SK-N-SH (cell line): ENCODE measurements around the gene MYL1. TPM values are rescaled to one million over a fixed set of nuclear protein-coding genes. Genes with fewer than 3 reads are reported as not detected.

Source experiments
- CTCF ChIA-PET: fragments of 300-600, 350-600 bp; formaldehyde crosslinking; extraction: SDS; loops from one replicate; lab custom pipeline; 2021; lab: Yijun Ruan, JAX
- POLR2A ChIA-PET: fragments of 350-600 bp; sonication (Branson Sonifier 250); formaldehyde crosslinking; extraction: SDS; loops from one replicate; lab custom pipeline; 2020; ENCODE audit warnings: antibody characterized with exemption, inconsistent platforms; lab: Yijun Ruan, JAX
- DNase-seq: peaks from one replicate; pipeline ENCODE4 v3.0.0; 2012
- H2AFZ ChIP-seq: fragments of 200-600 bp; sonication (generic); 2 replicates; pipeline ENCODE4 v1.8.1; 2016; ENCODE audit warnings: antibody characterized with exemption, mild to moderate bottlenecking, low read depth
- H3F3A ChIP-seq: fragments of 200-600 bp; sonication (generic); replicated peaks from 2 replicates; pipeline ENCODE3; 2016; ENCODE audit warnings: antibody characterized with exemption, mild to moderate bottlenecking; ENCODE audit not compliant: insufficient read depth
- H3K27ac ChIP-seq, 2 experiments: fragments of 200-500 bp in 1 of 2; fragments of 200-600 bp in 1 of 2; sonication (Bioruptor generic) in 1 of 2; sonication (generic), shearing (Covaris generic) in 1 of 2; 2 replicates each; pipeline versions ENCODE4 v1.5.1 to v1.6.1; 2014 to 2016; ENCODE audit warnings: low read depth in 2 of 2, inconsistent platforms in 1 of 2, low read length in 1 of 2, mild to moderate bottlenecking in 1 of 2, mixed read lengths in 1 of 2
- H3K27me3 ChIP-seq: fragments of 200-600 bp; sonication (generic), shearing (Covaris generic); 2 replicates; pipeline ENCODE4 v1.6.1; 2016; ENCODE audit warnings: mixed run types; ENCODE audit not compliant: insufficient read depth
- H3K36me3 ChIP-seq, 2 experiments: fragments of 200-500 bp in 1 of 2; fragments of 200-600 bp in 1 of 2; sonication (Bioruptor generic) in 1 of 2; sonication (generic) in 1 of 2; replicated peaks in 1 of 2; 2 replicates each; pipeline versions ENCODE3 to v1.5.1; 2014 to 2016; ENCODE audit warnings: low read length in 1 of 2, mild to moderate bottlenecking in 1 of 2; ENCODE audit not compliant: insufficient read depth in 2 of 2, control insufficient read depth in 1 of 2
- H3K4me1 ChIP-seq, 2 experiments: fragments of 200-500 bp in 1 of 2; fragments of 200-600 bp in 1 of 2; sonication (Bioruptor generic) in 1 of 2; sonication (generic), shearing (Covaris generic) in 1 of 2; 2 replicates each; pipeline versions ENCODE4 v1.5.1 to v1.6.1; 2014 to 2016; ENCODE audit warnings: low read depth in 1 of 2, low read length in 1 of 2, mixed run types in 1 of 2; ENCODE audit not compliant: insufficient read depth in 2 of 2, control insufficient read depth in 1 of 2
- H3K4me2 ChIP-seq: fragments of 200-600 bp; sonication (generic), shearing (Covaris generic); 2 replicates; pipeline ENCODE4 v1.6.1; 2017; ENCODE audit warnings: mixed run types
- H3K4me3 ChIP-seq, 2 experiments: fragments of 200-500 bp in 1 of 2; fragments of 200-600 bp in 1 of 2; sonication (Bioruptor generic) in 1 of 2; sonication (generic), shearing (Covaris generic) in 1 of 2; 2 replicates each; pipeline versions ENCODE4 v1.5.1 to v1.8.1; 2014 to 2016; ENCODE audit warnings: low read depth in 2 of 2, inconsistent platforms in 1 of 2, low read length in 1 of 2, mild to moderate bottlenecking in 1 of 2, mixed read lengths in 1 of 2, moderate library complexity in 1 of 2
- H3K79me2 ChIP-seq: fragments of 200-600 bp; sonication (generic); 2 replicates; pipeline ENCODE4 v1.8.1; 2017; ENCODE audit warnings: mild to moderate bottlenecking; ENCODE audit not compliant: insufficient read depth
- H3K9ac ChIP-seq: fragments of 200-600 bp; sonication (generic); 2 replicates; pipeline ENCODE4 v1.6.1; 2017; ENCODE audit warnings: mixed run types
- H3K9me2 ChIP-seq: fragments of 200-600 bp; sonication (generic); 2 replicates; pipeline ENCODE4 v1.6.1; 2017; ENCODE audit warnings: mixed run types
- H3K9me3 ChIP-seq: fragments of 200-600 bp; sonication (generic); 2 replicates; pipeline ENCODE4 v1.6.1; 2017; ENCODE audit warnings: mixed run types, mild to moderate bottlenecking, moderate library complexity
- H4K20me1 ChIP-seq: fragments of 200-600 bp; sonication (generic); 2 replicates; pipeline ENCODE4 v1.6.1; 2017; ENCODE audit warnings: mild to moderate bottlenecking, mixed run types; ENCODE audit not compliant: insufficient read depth
- EZH2phosphoT487 ChIP-seq: fragments of 200-600 bp; sonication (generic); IDR thresholded peaks from 2 replicates; pipeline ENCODE4 v1.6.1; 2017; ENCODE audit warnings: low read depth, mixed run types, mild to moderate bottlenecking, antibody characterized with exemption, moderate library complexity, borderline replicate concordance
- FOSL2 ChIP-seq: IDR thresholded peaks from 2 replicates; pipeline ENCODE4 v1.4.0; 2012; ENCODE audit warnings: low read depth, mild to moderate bottlenecking, moderate library complexity, borderline replicate concordance
- FOXJ3 ChIP-seq: sonication (generic); formaldehyde crosslinking; IDR thresholded peaks from 2 replicates; pipeline ENCODE4 v1.5.1; 2020; ENCODE audit warnings: mild to moderate bottlenecking, missing genetic modification reagents
- MEF2A ChIP-seq: IDR thresholded peaks from 2 replicates; pipeline ENCODE4 v1.4.0; 2012; ENCODE audit warnings: low read depth, borderline replicate concordance
- NFIC ChIP-seq: IDR thresholded peaks from 2 replicates; pipeline ENCODE4 v1.4.0; 2012; ENCODE audit warnings: borderline replicate concordance
- RCOR1 ChIP-seq: fragments of 150-350 bp; IDR thresholded peaks from 2 replicates; pipeline ENCODE4 v1.6.1; 2017; ENCODE audit warnings: antibody characterized with exemption, low read length
- RFX5 ChIP-seq: IDR thresholded peaks from 2 replicates; pipeline ENCODE4 v1.6.1; 2012; ENCODE audit warnings: mild to moderate bottlenecking, improper control_type of control experiment, low read length
- SMC3 ChIP-seq: IDR thresholded peaks from 2 replicates; pipeline ENCODE4 v1.6.1; 2012; ENCODE audit warnings: low read depth, low read length, improper control_type of control experiment
- TCF12 ChIP-seq: IDR thresholded peaks from 2 replicates; pipeline ENCODE4 v1.4.0; 2012
- USF2 ChIP-seq: fragments of 150-350 bp; IDR thresholded peaks from 2 replicates; pipeline ENCODE4 v1.6.1; 2017; ENCODE audit warnings: antibody characterized with exemption, low read length, low read depth, borderline replicate concordance
- ZBTB33 ChIP-seq: IDR thresholded peaks from 2 replicates; pipeline ENCODE4 v1.4.0; 2012; ENCODE audit warnings: low read depth, borderline replicate concordance
- WGBS: methylation state at CpG from one replicate; pipeline ENCODE4 v1.1.6; 2017; ENCODE audit warnings: low lambda C conversion rate; 5-methylcytosine and 5-hydroxymethylcytosine counted together
- polyA plus RNA-seq, 3 experiments: library from polyadenylated mRNA; depleted of rRNA; stranded (reverse); fragments of >200 nt; gene quantifications; 2 replicates each; pipeline ENCODE4 v1.2.3, GENCODE V29; 2012
- TF ChIP-seq, protein P1 (sequence below): fragments of 200-600 bp; sonication (generic); IDR thresholded peaks from 2 replicates; pipeline ENCODE4 v1.6.1; 2017; ENCODE audit warnings: antibody characterized with exemption, mild to moderate bottlenecking, moderate library complexity
- TF ChIP-seq, protein P2 (sequence below): IDR thresholded peaks from 2 replicates; pipeline ENCODE4 v1.6.1; 2012; ENCODE audit warnings: mild to moderate bottlenecking, low read depth, low read length, moderate library complexity
- TF ChIP-seq, protein P3 (sequence below): fragments of 150-350 bp; IDR thresholded peaks from 2 replicates; pipeline ENCODE4 v1.6.1; 2016; ENCODE audit warnings: mild to moderate bottlenecking, low read depth, low read length

MYL1 gene
- polyA plus RNA-seq, 1 of the 3 experiments (the other 2 are of a cell fraction) = not detected

GRCh38 chr2:210277133-210277532 lies 37.8 kb downstream of the MYL1 start:
- H3K27me3 ChIP-seq = no peaks in the 10 kb centered on the region
- H3K79me2 ChIP-seq = no peaks in the 10 kb centered on the region
- CTCF ChIA-PET = no interaction called here
- H3K4me2 ChIP-seq = no peak overlapping the region
- no peak overlapping the region for H3K27ac ChIP-seq
- POLR2A ChIA-PET = no interaction called here
- H3K4me1 ChIP-seq = no peaks in the 10 kb centered on the region
- DNase-seq = no peak
- H3F3A ChIP-seq = no peaks in the 10 kb centered on the region
- H4K20me1 ChIP-seq = no peaks in the 10 kb centered on the region
- H3K9ac ChIP-seq = no peak overlapping the region
- H3K9me3 ChIP-seq = no peaks in the 10 kb centered on the region
- no peaks in the 10 kb centered on the region for H3K36me3 ChIP-seq
- no peak overlapping the region for H3K4me3 ChIP-seq
- 3% methylated on average over 1 of the region's 1 CpG for WGBS
- no peak overlapping the region for H2AFZ ChIP-seq
- no peaks in the 10 kb centered on the region for H3K9me2 ChIP-seq
- TF ChIP-seq TCF12 = no peak
- TF ChIP-seq RFX5 = no peak
- no peak for TF ChIP-seq FOSL2

DNA sequence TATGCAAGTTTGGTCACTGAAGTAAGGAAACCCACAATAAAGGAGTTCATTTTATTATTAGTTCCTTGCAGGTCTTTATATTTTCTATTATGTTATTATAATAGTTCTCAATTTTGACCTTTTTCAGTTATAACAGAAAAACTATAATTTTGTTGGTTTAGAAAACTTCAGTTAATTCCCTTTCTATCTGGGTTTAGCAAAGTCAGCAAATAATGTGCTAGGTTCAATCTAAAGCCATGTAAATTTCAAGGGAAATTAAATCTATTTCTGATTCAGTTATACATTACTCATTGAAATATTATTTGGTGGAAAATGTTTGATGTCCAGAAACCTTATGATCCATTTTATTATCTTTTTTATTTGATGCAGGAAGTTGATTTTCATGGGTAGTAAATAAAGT lies 43.7 kb downstream of the MYL1 start:
- Histone ChIP-seq H3K9me2 (no peaks in the 10 kb centered on the region), H3K4me2 (no peak overlapping the region), H3K9ac (no peak overlapping the region), H3K27me3 (no peaks in the 10 kb centered on the region), H3K27ac (no peak overlapping the region), H3K36me3 (no peaks in the 10 kb centered on the region), H3K79me2 (no peaks in the 10 kb centered on the region), H2AFZ (no peak overlapping the region)
- POLR2A ChIA-PET = no interaction called here
- no peak for DNase-seq
- CTCF ChIA-PET = no interaction called here
- TF ChIP-seq, protein P1, sequence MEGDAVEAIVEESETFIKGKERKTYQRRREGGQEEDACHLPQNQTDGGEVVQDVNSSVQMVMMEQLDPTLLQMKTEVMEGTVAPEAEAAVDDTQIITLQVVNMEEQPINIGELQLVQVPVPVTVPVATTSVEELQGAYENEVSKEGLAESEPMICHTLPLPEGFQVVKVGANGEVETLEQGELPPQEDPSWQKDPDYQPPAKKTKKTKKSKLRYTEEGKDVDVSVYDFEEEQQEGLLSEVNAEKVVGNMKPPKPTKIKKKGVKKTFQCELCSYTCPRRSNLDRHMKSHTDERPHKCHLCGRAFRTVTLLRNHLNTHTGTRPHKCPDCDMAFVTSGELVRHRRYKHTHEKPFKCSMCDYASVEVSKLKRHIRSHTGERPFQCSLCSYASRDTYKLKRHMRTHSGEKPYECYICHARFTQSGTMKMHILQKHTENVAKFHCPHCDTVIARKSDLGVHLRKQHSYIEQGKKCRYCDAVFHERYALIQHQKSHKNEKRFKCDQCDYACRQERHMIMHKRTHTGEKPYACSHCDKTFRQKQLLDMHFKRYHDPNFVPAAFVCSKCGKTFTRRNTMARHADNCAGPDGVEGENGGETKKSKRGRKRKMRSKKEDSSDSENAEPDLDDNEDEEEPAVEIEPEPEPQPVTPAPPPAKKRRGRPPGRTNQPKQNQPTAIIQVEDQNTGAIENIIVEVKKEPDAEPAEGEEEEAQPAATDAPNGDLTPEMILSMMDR = no peak
- TF ChIP-seq NFIC (no peak), EZH2phosphoT487 (no peak), MEF2A (no peak), ZBTB33 (no peak), FOXJ3 (CRISPR knock-in tag) (no peak), SMC3 (no peak), TCF12 (no peak), USF2 (no peak), RCOR1 (no peak)
- TF ChIP-seq, protein P2, sequence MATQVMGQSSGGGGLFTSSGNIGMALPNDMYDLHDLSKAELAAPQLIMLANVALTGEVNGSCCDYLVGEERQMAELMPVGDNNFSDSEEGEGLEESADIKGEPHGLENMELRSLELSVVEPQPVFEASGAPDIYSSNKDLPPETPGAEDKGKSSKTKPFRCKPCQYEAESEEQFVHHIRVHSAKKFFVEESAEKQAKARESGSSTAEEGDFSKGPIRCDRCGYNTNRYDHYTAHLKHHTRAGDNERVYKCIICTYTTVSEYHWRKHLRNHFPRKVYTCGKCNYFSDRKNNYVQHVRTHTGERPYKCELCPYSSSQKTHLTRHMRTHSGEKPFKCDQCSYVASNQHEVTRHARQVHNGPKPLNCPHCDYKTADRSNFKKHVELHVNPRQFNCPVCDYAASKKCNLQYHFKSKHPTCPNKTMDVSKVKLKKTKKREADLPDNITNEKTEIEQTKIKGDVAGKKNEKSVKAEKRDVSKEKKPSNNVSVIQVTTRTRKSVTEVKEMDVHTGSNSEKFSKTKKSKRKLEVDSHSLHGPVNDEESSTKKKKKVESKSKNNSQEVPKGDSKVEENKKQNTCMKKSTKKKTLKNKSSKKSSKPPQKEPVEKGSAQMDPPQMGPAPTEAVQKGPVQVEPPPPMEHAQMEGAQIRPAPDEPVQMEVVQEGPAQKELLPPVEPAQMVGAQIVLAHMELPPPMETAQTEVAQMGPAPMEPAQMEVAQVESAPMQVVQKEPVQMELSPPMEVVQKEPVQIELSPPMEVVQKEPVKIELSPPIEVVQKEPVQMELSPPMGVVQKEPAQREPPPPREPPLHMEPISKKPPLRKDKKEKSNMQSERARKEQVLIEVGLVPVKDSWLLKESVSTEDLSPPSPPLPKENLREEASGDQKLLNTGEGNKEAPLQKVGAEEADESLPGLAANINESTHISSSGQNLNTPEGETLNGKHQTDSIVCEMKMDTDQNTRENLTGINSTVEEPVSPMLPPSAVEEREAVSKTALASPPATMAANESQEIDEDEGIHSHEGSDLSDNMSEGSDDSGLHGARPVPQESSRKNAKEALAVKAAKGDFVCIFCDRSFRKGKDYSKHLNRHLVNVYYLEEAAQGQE = no peak
- TF ChIP-seq, protein P3, sequence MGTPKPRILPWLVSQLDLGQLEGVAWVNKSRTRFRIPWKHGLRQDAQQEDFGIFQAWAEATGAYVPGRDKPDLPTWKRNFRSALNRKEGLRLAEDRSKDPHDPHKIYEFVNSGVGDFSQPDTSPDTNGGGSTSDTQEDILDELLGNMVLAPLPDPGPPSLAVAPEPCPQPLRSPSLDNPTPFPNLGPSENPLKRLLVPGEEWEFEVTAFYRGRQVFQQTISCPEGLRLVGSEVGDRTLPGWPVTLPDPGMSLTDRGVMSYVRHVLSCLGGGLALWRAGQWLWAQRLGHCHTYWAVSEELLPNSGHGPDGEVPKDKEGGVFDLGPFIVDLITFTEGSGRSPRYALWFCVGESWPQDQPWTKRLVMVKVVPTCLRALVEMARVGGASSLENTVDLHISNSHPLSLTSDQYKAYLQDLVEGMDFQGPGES = no peak
- TF ChIP-seq, all 33 proteins: peak for 0
- H3K4me1 ChIP-seq = no peaks in the 10 kb centered on the region
- no peaks in the 10 kb centered on the region for H3F3A ChIP-seq
- H3K9me3 ChIP-seq = no peaks in the 10 kb centered on the region
- no peak overlapping the region for H3K4me3 ChIP-seq
- no peaks in the 10 kb centered on the region for H4K20me1 ChIP-seq
